Hindlimb muscle (tissue), 1 donor: ENCODE data around the gene NT5DC2. TPM values are rescaled to one million over a fixed set of nuclear protein-coding genes. Genes with fewer than 3 reads are reported as not detected.

ENCODE experiments used
- DNase-seq: peaks from one replicate; pipeline ENCODE4 v3.0.0-alpha.2; 2013
- polyA plus RNA-seq: library from polyadenylated mRNA; unstranded; fragments of 120-200 nt; gene quantifications from one replicate; pipeline ENCODE4 v1.2.1, GENCODE V29; 2013; ENCODE audit not compliant: insufficient read length

The NT5DC2 gene
- polyA plus RNA-seq, 1 donor: 78.3 TPM

GRCh38 chr3:52487788-52488691 lies 45.6 kb downstream of the NT5DC2 start:
- DNase-seq: no peak

GRCh38 chr3:52487050-52487787 lies 46.4 kb downstream of the NT5DC2 start:
- no peak for DNase-seq

- no peak for DNase-seq
These were observed 48.8 kb downstream of the NT5DC2 start for GRCh38 chr3:52484680-52485461.

GRCh38 chr3:52483577-52484381 lies 49.9 kb downstream of the NT5DC2 start:
- no peak for DNase-seq

GRCh38 chr3:52483081-52483480 lies 50.6 kb downstream of the NT5DC2 start:
- no peak for DNase-seq

- no peak for DNase-seq
These were observed 51.7 kb downstream of the NT5DC2 start for GRCh38 chr3:52481819-52482521.

GRCh38 chr3:52480768-52481715 lies 52.6 kb downstream of the NT5DC2 start:
- no peak for DNase-seq

- no peak for DNase-seq
These were observed 53.6 kb downstream of the NT5DC2 start for GRCh38 chr3:52479877-52480575.

GRCh38 chr3:52479037-52479876 lies 54.4 kb downstream of the NT5DC2 start:
- DNase-seq: no peak

- DNase-seq: no peak
These were observed 55.9 kb downstream of the NT5DC2 start for GRCh38 chr3:52477796-52478095.

- no peak for DNase-seq
These were observed 56.4 kb downstream of the NT5DC2 start for GRCh38 chr3:52477076-52477795.

Other genes with a start within 250 kb of the NT5DC2 start
- gene GLYCTK, start 246.0 kb downstream of the NT5DC2 start, polyA plus RNA-seq: 3.8 TPM
- 6.2 TPM for gene DNAH1, start 217.5 kb downstream of the NT5DC2 start, polyA plus RNA-seq
- gene BAP1, start 123.8 kb downstream of the NT5DC2 start, polyA plus RNA-seq: 56.1 TPM
- gene PHF7, start 123.2 kb downstream of the NT5DC2 start, polyA plus RNA-seq: 9.7 TPM
- 18.7 TPM for gene SEMA3G, start 88.8 kb downstream of the NT5DC2 start, polyA plus RNA-seq
- gene TNNC1, start 79.8 kb downstream of the NT5DC2 start, polyA plus RNA-seq: 467 TPM
- 71.5 TPM for gene NISCH, start 78.3 kb downstream of the NT5DC2 start, polyA plus RNA-seq
- 59.9 TPM for gene STAB1, start 38.5 kb downstream of the NT5DC2 start, polyA plus RNA-seq
- 12.2 TPM for gene UQCC5, start 2.7 kb upstream of the NT5DC2 start, polyA plus RNA-seq
- gene PBRM1, start 152.1 kb upstream of the NT5DC2 start, polyA plus RNA-seq: 52.6 TPM
- 72.9 TPM for gene GNL3, start 152.2 kb upstream of the NT5DC2 start, polyA plus RNA-seq
- gene GLT8D1, start 171.9 kb upstream of the NT5DC2 start, polyA plus RNA-seq: 54.8 TPM
- 79.2 TPM for gene SPCS1, start 172.2 kb upstream of the NT5DC2 start, polyA plus RNA-seq
- 11.0 TPM for gene NEK4, start 237.1 kb upstream of the NT5DC2 start, polyA plus RNA-seq
- gene ITIH1, start 243.7 kb upstream of the NT5DC2 start, polyA plus RNA-seq: 0.13 TPM